ENCODE measurements around the gene LGI4. TPM values are rescaled to one million over a fixed set of nuclear protein-coding genes. Genes with fewer than 3 reads are reported as not detected.

LGI4 gene
- total RNA-seq, 1 donor from 2014 or later = 8.1 TPM

DNA sequence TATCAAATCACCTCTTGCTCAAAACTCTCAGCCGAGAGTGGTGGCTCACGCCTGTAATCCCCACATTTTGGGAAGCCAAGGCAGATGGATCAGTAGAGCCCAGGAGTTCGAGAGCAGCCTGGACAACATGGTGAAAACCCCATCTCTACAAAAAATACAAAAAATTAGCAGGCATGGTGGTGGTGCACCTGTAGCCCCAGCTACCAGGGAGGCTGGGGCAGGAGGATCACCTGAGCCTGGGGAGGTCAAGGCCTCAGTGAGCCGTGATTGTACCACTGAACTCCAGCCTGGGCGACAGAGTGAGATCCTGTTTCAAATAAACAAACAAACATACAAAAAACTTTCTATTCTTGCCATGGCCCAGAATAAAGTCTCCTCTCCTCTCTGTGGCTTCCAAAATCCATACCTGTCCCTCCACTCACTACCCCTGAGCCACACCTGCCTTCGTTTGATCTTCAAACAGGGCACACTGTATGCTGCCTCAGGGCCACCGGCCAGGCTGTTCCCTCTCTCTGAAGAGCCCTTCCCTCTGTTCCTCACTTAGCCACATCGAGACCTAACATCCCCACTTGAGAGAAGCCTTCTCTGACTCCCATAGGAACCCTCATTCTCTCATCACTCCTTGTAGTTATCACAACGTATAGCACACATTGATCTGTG is 6.3 kb downstream of the LGI4 start:
- intact Hi-C loops (cut with DNase I) = no loop called here
- no peak for DNase-seq (ENCODE audit: low spot score)

DNA sequence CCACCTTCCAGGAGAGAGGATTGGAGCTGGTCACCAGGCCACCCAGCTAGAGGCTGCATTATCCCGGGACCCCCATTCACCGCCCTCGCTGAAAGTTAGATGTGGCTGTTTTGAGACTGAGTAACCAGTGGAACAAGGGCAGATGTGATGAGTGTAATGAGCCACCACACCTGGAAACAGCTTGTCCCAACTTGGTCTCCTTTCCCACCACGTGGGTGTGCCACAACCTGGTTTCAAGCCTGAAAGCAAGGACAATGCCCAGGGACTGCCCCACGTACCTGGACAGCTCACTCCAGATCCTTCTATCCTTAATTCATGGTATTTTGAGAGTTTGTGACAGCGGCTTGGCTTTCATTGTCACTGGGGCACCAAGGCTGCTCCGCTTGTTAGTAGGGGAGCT is 7.0 kb downstream of the LGI4 start:
- DNase-seq (ENCODE audit: low spot score) = no peak
- intact Hi-C loops (cut with DNase I) = no loop called here

DNA sequence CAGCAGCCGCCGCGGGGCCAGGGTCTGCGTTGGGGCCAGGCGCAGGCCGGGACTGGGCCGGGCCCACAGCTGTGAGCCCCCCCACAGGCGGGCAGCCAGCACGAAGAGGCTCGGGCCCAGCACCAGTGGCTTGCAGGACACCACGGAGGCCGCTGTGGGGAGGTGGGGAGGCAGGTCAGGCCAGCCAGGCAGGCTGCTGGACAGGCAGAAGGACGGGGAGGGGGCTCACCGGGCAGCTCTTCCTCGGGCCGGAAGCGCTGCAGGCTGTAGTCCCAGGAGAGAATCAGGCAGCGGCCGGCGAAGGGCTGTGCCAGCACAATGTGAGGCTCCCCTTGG is 8.3 kb downstream of the LGI4 start:
- intact Hi-C loops (cut with DNase I) = no loop called here
- DNase-seq (ENCODE audit: low spot score) = no peak

DNA sequence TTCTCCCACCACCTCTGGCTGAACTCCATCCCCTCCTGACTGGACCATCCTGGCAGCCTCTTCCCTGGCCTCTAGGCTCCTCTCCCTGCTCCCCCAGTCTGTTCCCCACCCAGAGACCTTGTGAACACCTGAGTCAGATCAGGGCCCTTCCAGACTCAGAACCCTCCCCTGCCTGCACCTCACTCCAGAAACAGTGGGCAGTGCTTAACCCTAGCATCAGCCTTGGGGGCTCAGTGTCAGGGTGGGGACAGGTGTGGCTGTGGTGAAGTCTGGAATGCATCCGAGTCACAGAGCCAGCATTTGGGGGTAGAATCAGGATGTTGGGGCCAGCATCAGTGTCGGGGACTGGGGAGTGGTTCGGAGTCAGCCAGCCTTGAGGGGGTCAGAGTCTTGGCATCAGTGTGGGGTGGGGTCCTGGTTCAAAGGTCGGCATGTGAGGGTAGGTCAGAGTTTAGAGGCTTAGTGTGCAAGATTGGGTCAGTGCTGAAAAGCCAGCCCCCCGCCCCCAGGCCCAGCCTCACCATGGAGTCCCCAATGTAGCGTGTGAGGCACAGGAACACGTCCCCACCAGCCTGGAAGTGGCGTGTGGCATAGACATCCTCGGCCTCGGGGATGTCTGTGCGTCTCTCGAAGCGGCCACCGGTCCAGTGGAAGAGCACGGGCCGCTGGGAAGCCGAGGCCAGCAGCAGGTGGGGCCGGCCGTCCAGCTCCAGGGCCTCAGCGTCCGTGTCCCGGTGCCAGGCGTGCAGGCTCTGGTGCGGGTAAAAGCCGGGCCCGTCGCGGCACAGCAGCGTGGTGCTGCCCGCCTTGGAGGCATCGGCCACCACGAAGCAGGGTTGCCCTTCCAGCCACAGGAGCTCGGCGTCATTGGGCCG is 8.9 kb downstream of the LGI4 start:
- DNase-seq (ENCODE audit: low spot score) = no peak
- intact Hi-C loops (cut with DNase I) = no loop called here

DNA sequence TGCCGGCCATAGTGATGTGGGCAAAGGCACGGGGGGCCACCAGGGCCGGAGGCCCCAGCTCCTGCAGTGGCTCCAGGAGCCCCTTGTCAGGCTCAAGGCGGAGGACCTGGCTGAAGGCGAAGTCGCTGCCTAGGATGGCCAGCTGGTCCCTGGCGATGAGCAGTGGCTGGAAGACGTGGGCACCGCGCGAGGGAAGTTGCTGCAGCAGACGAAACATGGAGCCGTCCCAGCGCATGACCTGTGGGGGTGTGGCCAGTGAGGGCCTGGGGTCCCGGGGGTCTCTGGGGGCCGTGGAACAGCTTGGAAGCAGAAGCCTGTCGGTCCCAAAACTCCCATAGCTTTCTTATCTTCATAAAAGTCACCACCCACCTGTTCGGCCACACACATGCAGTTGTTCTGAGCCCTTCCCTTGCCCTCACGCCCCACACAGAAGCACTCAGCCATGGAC is 9.6 kb downstream of the LGI4 start:
- DNase-seq (ENCODE audit: low spot score) = no peak
- intact Hi-C loops (cut with DNase I) = no loop called here

DNA sequence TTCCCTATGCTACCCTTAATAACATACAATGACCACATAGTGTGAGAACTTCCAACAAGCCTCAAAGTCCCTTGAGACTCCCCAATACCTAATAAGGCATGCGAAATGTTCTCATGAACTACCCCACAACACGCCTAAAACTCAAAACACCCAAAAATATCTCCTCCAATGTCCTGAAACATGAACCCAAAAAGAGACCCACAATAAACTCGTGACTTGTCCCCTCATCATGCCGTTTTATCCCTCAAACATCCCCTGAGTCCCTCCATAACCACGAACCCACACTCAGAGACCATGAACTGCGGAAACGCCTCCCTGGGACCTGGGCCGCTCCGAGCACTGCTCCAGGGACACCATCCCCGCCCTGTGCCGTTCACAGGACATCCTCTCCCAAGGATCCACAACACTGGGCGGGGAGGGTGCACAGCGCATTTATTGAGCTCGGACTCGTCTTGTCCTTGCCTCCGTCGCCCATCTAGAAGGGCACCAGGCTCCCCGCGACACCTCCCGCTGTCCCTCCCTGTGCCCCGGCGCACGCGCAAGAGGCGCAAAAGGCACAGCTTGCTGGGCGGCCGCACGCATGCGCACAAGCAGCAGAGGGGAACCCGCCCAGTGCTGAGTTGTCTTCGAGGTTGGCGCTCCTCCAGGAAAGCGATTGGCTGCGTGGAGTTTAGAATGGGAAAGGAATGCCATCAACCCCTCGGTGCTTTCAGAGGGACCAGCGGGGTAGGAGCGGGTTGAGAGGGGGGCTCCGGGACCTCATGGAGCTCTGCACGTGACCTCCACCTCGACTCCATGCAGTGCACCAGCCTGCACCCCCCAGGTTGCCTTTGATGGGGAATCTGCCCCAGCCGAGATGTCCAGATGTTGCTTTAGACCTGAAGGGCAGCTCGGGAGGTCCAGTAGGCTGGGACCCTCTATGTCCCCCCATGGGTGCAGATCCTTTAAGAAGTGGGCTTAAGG is 10.5 kb downstream of the LGI4 start:
- peak; percentile 96 for DNase-seq (ENCODE audit: low spot score)
- intact Hi-C loops (cut with DNase I) = no loop called here

DNA sequence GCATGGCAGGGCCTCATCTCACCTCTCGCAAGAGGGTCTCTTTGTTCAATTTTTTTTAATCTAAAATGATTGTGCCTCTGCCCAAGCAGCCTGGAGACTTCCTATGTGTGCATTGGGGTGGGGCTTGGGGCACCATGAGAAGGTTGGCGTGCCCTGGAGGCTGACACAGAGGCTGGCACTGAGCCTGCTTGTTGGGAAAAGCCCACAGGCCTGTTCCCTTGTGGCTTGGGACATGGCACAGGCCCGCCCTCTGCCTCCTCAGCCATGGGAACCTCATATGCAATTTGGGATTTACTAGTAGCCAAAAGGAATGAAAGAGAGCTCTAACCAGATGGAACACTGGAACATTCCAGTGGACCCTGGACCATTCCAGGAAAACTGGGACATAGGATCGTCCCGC is 11.3 kb downstream of the LGI4 start:
- intact Hi-C loops (cut with DNase I) = no loop called here
- DNase-seq (ENCODE audit: low spot score) = no peak

DNA sequence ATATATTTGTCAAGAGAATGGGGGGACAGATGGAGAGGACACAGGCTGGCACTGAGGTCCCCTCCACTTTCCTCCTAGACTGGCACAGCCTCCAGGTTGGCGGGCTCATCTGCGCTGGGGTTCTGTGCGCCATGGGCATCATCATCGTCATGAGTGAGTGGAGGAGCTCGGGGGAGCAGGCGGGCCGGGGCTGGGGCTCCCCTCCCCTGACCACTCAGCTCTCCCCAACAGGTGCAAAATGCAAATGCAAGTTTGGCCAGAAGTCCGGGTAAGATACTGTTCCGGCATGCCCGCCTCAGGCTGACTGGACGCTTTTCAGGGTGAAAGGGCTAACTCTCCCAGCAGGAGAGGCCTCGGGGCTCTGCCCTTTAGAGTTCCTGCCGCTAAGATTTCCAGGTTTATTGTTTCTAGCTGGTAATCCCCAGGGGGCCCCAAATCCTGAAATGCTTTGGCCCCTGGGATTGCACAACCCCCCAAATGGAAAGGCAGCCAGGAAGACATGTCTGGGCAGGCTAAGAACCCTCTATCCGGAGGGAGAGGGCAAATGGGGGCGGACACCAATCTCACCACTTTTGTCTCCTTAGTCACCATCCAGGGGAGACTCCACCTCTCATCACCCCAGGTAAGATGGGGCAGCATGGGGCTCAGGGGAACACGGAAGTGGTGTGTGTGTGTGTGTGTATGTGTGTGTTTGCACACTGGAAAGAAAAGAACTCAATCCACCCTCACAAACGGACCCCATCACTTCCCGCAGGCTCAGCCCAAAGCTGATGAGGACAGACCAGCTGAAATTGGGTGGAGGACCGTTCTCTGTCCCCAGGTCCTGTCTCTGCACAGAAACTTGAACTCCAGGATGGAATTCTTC is 11.9 kb downstream of the LGI4 start:
- intact Hi-C loops (cut with DNase I) = no loop called here
- DNase-seq (ENCODE audit: low spot score) = no peak

DNA sequence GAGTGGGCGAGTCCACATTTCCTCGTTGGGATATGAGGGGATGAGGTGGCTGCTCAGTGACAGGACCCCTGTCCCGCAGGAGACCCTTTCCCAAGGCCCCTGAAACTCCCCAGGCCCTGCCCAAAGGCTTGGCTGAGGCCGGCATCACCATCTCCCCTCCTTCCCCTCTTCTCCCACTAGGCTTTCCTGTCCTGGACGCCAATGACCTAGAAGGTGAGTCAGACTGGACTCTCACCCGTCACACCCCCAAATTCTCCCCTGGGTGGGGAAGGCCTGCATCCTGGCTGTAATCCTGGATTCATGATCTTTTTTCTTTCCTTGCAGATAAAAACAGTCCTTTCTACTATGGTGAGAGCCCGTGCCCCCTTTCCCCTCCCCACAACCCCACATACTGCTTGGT is 14.0 kb downstream of the LGI4 start:
- intact Hi-C loops (cut with DNase I) = no loop called here
- no peak for DNase-seq (ENCODE audit: low spot score)

DNA sequence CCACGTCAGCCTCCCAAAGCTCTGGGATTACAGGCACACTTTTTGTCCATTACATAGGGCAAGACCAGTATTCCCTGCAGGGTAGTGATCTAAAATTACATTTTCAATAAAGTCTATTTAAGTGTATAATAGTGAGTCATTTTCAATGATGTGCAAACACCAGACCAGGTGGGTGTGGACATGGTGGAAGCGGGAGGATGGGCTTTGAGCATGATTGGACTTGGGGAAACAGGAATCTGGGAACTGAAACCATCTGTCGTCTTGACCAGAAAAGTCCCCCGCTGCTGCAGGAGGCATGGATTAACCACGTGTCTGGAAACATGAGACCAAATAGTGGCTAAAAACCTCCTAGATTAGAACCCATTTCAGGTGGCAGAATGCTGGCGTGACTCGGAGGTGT is 14.4 kb downstream of the LGI4 start:
- intact Hi-C loops (cut with DNase I) = no loop called here
- DNase-seq (ENCODE audit: low spot score) = no peak

DNA sequence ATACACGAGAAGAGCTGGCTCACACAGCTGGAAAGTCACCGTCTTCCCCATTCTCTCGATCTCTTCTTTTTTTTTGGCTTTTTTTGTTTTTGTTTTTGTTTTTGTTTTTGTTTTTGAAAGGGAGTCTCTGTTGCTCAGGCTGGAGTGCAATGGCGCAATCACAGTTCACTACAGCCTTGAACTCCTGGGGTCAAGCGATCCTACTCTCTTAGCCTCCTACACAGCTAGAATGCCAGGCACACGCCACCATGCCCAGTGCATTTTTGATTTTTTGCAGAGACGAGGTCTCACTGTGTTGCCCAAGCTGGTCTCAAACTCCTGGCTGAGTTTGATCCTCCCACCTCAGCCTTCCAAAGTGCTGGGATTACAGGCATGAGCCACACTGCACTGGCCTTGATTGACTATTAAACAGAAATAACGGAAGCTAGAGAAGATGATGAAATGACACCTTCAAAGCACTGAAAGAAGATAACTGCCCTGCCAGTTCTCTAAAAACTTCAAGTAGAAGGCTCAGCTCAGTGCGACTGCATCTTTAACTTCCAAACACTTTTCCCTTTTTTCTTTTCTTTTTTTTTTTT is 15.2 kb downstream of the LGI4 start:
- no peak for DNase-seq (ENCODE audit: low spot score)
- intact Hi-C loops (cut with DNase I) = no loop called here

DNA sequence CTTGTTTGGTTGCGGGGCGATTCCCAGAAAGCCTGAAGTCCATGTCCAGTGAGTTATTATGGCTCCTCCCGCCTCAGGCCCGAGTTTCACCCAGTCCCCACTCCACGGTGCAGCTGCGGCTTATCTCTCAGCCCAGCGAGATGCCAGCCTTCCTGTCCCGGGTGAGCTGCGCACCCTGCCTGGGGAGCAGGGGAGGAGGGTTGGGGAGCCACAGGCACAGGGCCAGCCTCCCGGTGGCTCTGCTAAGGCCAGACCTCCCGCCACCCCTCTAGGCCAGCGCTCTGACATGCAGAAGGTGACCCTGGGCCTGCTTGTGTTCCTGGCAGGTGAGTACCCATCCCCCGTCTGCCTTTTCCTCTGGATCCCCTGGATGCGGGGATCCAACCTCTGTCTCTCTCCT is 15.8 kb downstream of the LGI4 start:
- no peak for DNase-seq (ENCODE audit: low spot score)
- intact Hi-C loops (cut with DNase I) = no loop called here

DNA sequence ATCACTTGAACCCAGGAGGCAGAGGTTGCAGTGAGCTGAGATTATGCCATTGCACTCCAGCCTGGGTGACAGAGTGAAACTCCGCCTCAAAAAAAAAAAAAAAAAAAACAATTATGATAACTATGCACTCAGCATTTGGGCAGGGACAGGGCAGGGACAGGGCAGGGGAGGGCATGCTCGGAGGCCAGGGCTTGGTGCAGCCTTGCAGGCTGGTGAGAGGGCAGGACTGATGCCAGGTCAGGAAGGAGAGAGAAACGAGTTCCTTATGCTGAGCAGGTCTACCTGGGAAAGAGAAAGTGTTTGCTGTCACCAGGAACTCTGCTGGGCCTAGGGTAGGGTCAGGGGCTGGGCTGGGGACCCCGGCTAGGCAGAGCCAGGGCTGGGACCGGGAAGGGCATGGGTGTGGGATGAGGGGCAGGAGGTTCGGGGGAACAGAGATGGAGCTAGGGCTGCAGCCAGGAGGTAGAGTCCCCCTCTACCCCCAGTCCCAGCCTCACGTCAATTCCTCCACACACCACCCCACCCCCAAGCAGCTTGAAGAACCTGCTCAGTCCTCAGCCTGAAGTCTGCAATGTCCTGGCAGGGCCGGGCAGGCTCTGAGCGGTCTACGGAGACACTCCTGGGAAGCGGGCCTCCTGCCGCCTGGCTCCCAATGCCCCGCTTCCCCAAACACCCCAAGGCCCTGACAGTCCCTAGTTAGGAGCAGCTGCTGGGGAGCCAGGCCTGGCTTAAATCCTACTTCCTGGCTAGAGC is 16.4 kb downstream of the LGI4 start:
- no peak for DNase-seq (ENCODE audit: low spot score)
- intact Hi-C loops (cut with DNase I) = no loop called here

DNA sequence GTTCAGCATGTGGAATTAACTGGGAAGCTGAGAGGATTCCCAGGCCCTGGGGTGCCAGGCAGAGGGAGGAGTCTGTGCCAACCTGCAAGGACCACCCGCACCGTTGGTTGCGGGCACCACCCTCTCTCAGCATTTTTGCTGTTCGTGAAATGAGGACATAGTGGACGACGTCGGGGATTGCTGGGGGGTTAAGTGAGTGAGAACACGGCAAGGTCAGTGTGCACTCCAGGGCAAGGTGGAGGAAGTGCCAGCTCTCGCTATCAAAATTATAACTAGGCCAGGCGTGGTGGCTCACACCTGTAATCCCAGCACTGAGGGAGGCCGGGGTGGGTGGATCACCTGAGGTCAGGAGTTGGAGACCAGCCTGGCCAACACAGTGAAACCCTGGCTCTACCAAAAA is 17.1 kb downstream of the LGI4 start:
- intact Hi-C loops (cut with DNase I) = no loop called here

DNA sequence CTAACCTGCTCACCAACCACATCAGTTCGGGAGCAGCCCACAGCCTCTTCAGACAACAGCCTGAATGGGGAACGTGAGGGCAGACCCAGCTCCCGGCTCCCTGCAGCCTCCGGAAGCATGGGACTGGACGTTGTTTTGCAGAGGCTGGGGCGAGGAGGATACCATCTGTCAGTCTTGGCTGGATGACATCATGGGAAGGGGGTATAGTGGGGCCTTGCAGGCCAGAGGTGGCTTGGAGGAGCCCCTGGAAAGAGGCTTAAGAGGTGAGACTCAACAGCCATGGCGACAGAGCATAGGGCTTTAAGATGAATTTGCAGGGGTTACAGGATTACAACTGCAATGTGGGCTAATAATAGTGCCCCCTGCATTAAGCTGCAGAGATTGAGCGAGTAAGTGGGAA is 17.7 kb downstream of the LGI4 start:
- intact Hi-C loops (cut with DNase I) = no loop called here
- no peak for DNase-seq (ENCODE audit: low spot score)

More for the DNA sequence above, 17.1 kb downstream of the LGI4 start:
- DNase-seq (ENCODE audit: low spot score) = no peak

DNA sequence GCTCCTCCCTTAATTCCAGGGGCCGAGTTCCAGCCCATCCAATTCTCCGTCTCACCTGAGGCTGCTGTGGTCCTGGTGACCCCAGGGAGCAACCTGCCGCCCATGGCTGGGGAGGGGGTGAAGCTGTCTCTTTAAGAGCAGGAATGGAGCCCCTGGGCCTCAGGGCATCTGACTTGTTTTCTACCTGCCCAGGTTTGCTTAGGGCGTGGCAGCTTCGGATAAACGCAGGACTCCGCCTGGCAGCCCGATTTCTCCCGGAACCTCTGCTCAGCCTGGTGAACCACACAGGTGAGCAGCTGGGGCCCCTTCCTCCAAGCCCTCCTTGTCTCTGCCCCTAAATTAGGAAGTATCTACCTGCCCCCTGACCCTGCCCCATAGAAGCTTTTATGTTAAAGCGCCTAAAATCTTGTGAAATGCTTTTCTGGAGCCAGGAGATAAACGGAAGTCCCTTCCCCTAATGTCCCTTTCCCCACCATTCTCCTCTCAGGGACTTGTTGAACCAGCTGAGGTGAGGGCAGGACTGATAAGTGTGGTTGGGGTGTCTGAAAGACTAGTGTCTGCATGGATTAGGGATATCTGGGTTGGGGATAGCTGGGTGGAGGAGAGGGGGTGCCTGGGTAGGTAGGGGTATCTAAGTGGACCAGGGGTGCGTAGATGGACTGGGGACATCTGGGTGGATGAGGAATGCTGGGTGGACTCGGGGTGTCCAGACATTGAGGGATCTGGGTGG is 18.6 kb downstream of the LGI4 start:
- intact Hi-C loops (cut with DNase I) = no loop called here
- DNase-seq (ENCODE audit: low spot score) = no peak

DNA sequence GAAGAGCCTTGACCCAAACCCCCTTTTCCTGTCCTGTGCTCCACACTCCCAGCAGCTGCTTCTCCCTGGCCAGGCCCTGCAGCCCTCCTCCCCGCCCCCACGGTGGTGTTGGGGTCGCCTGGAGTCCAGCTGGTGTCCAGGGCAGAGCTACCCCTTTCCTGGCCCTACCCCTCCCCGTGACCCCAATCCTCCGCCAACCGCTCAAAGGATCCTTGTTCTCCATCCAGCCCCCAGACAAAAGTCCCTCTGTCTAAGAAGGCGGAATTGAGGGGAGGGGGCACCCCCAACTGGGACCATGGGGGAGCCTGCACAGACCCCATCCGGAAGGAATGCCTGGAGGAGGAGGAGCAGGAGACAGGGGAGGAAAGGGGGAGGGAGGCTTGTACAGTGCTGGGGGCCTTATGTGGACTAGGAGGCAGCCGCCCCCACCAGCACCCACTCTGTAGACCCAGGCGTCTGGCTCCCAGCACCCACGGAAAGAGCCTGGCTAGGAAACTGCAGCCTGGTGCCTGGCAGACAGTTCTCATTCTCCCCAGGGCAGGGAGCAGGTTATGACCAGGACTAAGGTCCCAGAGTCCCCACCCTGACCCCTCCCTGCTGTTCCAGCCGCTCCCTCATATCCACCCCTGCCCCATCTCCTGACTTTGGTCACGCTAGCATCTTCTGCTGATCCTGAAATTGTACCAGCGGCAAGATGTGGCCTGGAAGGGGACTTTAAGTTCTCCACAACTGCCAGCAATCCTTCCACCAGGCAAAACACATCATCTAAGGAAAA is 19.5 kb downstream of the LGI4 start, which contains the start of gene FXYD3:
FXYD3 (plus strand) TSS at position 647 of the 775 bp plus-strand sequence. CDS start 3,554 bp downstream, outside the sequence.
- no peak for DNase-seq (ENCODE audit: low spot score)
- intact Hi-C loops (cut with DNase I) = no loop called here
